ENCODE results near the gene MPL. TPM values are rescaled to one million over a fixed set of nuclear protein-coding genes. Genes with fewer than 3 reads are reported as not detected.

The MPL gene
- total and polyA plus RNA-seq, 2 of the 8 experiments (the other 6 are each of a cell fraction or from before 2014, with no cell fraction given) = 0.08 TPM; not detected in 1

- TF ChIP-seq ATF2 (IDR thresholded peaks at IDR 0.05; ENCODE audit: low read length) = no peak
- no peak for TF ChIP-seq MAFK (IDR thresholded peaks at IDR 0.05; ENCODE audit: low read depth, low read length)
- TF ChIP-seq RNF2 (IDR thresholded peaks at IDR 0.05; ENCODE audit: borderline replicate concordance, low read depth, low read length, missing control alignments, poor library complexity, severe bottlenecking) = no peak
- TF ChIP-seq ASH2L (IDR thresholded peaks at IDR 0.05; ENCODE audit: low read length) = no peak
- no peak for TF ChIP-seq POLR2A (IDR thresholded peaks at IDR 0.05; ENCODE audit: control extremely low read depth in 1 of 2, low read depth in 2 of 2, low read length in 2 of 2)
- no peak for TF ChIP-seq ZNF274 (IDR thresholded peaks at IDR 0.05; ENCODE audit: borderline replicate concordance, extremely low read depth, low read length)
- no peak for TF ChIP-seq FOSL1 (IDR thresholded peaks at IDR 0.05; ENCODE audit: insufficient read depth, low read depth, low read length)
- no peak for TF ChIP-seq CTBP2 (IDR thresholded peaks at IDR 0.05; ENCODE audit: borderline replicate concordance, insufficient read depth, insufficient read length, low read length)
Measured at GRCh38 chr1:43317817-43318471, 19.7 kb upstream of the MPL start (continued).
